Inflammatory macrophage treated with lipopolysaccharide for 1 hour (primary cell): ENCODE data around the gene SLC6A2.

Experiments used
- DNase-seq, 2 donors: peaks; one replicate each; pipeline ENCODE4 v3.0.0-alpha.2; 2020 to 2022

Gene SLC6A2

DNA sequence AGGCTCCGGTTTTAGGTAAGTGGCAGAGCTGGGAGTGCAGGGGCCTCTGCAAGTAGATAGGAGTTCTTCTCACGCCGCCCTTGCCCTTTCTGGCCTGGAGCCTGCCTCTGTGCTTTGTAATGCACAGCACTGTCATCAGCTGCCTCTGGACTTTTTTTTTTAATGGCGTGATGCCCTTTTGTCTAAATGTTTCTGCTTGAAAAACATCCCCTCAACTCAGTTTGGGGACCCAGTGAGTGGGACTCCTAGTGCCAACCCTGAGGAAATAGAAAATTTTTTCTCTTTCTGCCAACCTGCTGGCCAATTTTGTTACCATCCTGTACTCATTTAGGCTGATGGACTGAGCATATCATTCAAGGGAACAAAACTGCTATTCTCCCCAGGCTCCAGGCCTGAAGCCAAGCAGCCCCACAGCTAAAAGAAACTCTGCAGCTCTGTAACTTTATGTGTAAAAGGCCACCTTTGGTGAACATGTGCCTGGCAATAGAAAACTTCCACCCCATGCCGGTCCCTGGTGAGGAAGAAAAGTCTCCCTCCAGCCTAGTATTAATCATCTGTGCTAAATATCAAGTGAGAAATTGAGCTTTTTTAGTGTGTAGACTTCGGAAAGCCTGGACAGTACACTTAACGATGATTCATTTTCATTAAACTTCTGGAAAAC, 22.5 kb downstream of the SLC6A2 start:
- no peak for DNase-seq

DNA sequence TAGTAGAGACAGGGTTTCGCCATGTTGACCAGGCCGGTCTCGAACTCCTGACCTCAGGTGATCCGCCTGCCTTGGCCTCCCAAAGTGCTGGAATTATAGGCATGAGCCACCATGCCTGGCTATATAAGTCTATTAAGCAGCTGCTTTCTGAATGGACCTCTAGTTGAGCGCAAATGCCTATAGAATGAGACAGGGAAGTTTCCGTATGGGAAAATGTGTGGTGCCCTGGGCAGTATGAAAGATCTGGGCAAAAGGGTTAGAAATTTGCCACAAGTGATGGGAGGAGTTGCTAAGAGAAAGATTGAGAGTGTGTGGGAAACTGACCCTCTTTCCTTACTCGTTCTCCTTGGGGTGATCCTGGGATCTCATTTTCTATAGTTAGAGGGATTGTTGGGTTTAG, 26.3 kb downstream of the SLC6A2 start:
- no peak for DNase-seq

DNA sequence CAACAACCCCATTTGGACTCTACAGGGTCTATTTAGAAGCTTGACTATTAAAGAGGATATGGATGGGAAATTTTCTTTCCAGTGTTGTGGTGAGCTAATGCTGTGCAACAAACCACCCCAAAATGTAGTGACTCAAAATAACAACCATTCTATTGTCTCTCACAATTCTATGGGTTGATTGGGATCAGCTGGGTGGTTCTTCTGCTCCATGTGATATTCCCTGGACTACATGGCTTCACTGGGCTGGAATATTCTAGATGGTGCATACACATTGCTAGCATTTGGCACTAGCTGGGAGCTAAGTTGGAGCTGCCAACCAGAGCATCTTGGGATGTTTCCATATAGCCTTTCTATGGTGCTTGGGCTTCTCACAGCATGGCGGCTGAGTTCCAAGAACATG, 30.2 kb downstream of the SLC6A2 start:
- no peak for DNase-seq

DNA sequence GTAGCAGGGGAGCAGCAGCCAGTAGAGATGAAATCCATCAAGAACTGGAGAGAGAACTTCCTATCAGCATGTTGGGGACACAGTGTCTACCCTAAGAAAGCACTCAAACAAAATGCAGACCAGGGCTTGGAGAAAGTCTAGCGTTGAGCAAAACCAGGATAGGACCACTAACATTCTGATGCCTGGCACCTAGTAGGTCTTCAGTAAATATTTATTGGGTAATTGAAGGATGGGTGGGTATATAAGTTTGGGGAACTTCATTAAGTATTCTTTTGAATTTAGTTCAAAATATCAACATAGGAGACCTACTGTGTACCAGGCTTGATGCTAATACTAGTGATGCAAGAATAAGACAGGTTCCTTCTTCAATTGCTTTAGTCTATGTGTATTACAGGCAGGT, 30.9 kb downstream of the SLC6A2 start:
- no peak for DNase-seq

DNA sequence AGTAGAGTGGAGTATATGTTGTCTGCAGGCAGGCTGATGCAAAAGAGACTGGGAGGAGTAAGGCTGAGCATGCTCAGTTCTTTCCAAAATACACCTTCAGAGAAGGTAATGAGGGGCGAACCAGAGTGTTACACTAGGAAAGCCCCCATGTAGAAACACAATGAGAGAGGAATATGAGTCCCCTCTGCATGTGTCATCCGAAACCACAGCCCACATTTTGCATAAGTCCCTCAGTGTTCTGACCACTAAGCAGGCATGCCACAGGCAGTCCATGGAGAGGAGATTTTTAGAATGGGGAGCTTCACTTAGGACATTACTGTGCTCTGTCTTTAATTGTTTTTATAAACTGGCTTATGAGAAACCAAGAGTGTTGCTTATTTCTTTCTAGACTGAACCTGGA, 32.0 kb downstream of the SLC6A2 start:
- DNase-seq, result no peak

DNA sequence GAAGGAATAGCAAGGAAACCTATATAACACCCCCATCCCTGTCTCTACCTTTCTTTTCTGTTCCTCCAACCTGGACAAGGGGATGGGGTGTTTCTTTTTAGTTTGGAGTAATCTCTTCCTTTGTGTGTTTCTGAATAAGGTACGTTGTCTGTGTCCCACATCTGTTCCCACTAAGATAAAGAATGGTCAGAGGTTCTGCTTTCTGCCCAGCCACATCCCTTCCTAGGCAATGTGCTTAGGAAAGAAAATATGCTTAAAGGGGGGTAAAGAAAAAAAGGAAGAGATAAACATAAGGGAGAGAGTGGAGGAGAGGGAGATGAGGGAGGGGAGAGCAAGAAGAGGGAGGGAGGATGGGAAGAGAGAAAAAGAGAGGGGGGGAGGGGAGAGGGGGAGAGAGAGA, 35.1 kb downstream of the SLC6A2 start:
- DNase-seq, result no peak

DNA sequence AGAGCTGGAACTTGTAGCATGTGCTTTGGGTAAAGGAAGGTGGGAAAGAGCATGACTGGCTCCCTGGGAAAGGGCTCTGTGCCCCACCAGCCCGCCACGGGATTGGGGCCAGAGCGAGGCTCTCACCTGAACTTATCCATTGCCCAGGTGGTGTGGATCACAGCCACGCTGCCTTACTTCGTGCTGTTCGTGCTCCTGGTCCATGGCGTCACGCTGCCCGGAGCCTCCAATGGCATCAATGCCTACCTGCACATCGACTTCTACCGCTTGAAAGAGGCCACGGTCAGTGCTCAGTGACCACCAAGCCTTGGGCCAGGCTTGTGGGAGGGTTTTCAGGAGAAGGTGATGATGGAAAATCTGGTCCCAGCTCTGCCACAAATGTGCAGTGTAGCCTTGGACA, 36.0 kb downstream of the SLC6A2 start:
- no peak for DNase-seq

DNA sequence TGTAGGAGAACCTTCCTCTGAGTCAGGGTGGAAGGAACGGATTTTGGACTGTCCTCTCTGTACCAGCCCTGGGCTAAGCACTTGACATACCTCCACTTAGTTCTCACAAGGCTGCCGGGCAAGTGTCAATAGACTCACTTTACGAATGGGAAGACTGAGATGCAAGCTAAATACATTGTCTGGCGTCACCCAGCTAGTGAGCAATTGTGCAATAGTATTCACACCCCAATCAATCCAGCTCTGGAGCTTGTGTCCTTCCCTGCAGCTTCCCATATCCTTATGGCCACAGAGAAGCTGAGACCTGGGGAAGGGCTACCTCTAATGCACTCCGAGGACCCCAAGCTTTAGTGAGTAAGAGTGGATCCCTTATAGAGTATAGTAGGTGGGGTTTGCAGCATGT, 39.8 kb downstream of the SLC6A2 start:
- no peak for DNase-seq

DNA sequence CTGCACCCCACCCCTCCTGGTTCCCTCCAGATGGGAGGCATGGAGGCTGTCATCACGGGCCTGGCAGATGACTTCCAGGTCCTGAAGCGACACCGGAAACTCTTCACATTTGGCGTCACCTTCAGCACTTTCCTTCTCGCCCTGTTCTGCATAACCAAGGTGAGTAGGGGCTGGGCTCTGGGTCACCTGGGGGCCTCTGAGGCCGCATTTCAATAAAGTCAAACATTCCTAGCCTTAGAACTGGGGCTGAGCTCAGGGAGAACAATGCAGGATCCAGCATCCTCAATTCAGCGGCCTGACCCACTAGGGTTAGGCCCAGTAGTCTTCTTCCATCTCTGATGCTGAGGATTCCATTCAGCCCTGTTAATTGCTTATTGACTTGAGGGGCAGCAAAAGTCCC, 42.1 kb downstream of the SLC6A2 start:
- no peak for DNase-seq

DNA sequence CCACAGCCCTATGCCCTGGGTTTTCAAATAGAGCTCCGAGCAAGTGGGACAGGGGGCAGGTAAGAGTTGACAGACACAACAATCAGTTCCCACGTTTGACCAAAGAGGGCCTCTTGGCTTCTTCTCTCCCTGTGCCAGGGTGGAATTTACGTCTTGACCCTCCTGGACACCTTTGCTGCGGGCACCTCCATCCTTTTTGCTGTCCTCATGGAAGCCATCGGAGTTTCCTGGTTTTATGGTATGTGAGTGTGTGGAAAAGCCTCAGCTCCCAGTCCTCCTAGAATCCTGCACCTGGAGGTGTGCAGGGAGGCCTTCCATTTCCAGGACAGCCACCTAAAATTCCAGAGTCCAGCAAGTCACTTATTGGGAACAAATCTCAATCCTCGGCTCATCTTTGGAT, 42.5 kb downstream of the SLC6A2 start:
- no peak for DNase-seq

DNA sequence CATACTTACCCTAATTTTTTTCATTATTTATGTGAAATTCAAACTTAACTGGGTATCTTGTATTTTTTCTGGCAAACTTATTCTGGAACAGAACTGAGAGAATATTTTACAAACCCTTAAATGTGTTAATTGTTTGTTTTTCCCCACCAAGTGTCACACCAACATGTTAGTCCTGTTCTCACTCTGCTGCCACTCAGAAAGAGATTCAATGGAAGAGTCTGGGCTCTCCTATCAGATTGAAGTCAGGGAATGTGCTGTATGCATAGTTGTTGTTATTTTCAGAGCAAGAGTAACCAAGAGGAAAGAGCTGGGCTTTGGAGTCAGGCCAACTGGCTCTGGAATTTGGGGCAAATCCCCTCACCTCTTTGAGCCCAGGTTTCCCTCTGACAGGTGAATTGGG, 43.2 kb downstream of the SLC6A2 start:
- DNase-seq, result no peak

DNA sequence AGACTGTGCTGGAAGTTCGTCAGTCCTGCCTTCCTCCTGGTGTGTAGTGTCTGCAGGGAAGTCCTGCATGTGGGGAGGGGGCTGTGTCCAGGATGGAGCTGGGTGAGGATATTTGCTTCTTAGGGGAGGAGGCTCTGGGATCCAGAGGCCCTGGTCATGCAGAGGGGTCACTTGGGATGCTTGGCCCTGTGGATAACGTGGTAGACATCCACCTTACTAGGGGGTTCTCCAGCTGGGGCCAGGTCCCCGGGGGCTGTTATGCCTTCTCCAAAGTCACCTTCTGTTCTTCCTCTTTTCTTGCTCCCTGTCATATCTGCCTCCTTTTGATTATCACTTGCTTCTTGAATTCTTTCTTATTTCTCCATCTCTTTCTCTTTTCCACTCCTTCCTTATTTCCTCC, 43.8 kb downstream of the SLC6A2 start:
- DNase-seq, result no peak

DNA sequence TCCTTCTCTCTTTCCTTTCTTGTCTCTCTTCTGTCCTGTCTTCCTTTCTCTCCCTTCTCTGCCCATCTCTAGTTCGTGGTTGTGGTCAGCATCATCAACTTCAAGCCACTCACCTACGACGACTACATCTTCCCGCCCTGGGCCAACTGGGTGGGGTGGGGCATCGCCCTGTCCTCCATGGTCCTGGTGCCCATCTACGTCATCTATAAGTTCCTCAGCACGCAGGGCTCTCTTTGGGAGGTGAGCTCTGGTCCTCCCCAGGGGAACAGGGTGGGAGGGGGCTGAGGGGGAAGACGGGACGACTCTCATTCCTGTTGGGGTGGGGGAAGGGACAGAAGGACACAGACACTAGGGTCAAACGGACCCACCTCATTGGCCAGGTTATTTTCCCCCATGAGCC, 44.3 kb downstream of the SLC6A2 start:
- DNase-seq, result no peak

DNA sequence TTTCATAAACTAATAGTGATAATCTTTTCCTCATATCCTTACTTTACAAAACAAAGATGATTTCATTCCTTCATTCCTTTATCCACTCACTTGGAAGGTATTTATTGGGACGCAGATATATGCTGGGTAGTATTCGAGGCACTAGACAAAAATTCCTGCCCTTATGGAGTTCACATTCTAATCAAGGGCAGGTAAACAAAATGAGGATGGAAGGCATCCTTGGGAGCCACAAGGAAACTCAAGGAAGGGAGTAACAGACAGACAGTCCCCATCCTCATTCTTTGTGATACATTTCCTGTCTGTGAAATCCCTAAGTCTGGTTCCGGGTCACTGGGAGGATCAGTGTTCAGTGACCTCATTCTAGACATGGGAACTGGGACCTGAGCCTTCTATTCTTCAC, 45.2 kb downstream of the SLC6A2 start:
- no peak for DNase-seq

DNA sequence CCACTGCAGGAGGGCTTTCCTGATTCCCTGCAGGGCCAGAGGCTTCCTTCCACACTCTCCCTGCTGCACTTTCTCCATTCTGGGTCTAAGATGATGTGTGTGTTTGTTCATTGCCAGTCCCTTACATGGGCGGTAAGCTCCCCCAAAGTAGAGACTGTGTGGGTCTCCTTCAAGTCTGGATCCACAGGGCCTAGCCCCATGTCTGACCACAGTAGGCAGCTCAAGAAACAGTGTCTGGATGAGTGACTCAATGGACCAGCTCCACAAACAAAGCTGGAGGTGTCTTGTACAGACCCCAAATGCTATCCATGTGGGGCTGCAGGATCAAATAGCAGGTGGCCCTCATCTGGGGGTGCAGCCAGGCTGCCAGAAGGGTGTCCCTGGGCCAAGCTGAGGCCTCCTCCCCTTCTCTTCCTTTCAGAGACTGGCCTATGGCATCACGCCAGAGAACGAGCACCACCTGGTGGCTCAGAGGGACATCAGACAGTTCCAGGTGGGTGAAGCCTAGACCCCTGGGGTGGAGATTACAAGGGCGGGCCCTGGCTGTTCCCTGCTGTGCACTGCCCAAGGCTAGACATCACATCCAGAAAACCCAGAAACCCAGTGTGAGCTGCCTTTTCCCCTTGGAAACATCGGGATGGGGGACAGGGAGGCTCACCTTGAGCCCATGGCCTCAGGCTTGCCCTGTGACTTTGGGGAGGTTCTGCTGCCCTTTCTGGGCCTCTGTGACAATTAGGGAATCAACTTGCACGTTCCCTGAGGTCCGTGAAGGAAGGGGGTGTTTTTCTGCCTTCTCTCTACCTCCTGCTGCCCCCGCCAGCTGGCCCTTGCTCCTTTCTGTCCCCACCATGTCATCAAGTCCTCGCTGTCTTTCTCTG, 45.9 kb downstream of the SLC6A2 start:
- DNase-seq, result peak; percentile 20 to 64

DNA sequence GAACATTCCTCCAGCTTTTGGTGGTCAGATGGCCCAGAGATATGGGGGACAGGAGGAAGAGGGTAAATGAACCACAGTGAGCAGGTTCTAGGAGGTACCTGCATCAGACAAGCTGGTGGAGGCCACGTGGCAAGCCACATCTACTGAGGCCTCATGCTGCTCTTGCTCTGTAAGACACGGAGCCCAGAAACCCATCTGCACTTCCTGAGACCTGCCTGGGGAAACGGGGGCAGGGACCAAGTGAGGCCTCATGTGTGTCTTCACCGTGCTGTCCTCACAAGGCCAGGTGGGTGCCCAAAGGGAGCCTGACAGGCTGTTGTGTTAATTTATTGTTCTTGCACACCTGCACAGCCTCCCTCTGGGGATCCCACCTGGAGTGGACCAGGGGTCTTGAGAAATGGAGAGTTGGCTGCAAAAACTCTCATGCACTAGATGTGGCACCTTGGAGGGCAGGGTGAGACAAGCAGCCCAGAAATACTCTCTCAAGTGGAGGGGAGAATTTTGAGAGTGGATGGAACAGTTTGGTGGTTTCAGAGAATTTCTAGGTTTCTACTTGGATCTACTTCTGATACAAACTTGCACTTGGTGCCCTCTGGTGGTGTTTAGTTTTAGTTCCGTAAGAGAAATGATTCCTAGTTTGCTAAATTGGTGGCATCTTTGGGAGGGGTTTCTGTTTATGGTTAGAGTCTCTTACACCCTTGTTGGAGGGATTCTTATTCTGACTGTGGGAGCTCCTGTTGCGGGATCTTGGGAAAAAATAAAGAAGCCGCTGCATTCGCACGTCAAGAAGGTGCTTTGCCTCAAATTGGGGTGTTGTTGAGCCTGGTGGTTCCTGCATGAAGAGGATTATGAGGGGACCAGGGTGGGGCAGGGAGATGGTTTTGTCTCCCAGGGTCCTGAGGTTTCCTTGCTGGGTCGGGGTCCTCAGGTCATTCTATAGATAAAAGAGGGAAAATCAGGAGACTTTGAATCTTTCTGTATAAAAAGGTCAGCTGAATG, 47.5 kb downstream of the SLC6A2 start:
- peak; percentile 40 to 71 for DNase-seq

DNA sequence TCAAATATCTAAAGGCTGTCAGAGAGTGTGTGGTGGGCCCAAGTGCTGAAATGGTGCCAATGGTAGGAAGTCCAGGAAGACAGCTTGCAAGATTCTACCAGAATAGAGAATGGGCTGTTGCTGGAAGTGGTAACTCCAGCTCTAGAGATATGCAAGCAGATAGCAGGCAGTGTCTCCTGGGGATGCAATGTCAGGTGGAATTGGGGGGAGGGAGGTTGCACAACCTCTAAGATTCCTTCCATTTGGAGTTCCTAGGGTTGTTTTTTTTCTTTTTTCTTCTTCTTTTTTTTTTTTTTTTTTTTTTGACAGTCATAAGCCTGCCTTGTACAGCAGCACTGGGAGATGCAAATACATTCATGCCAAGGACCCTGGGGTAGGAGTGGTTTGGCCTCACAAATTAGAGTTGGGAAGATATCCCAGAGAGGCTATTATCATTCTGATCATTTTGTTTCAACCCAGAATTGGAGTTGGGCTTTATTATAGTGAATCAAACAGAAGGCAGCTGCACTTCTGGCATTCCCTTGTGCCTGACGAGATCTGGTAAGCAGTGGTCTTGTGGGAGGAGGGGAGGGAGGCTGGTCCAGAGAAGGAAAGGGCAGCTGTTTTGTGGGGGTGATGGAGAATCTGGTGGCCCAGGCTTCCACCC, 51.1 kb downstream of the SLC6A2 start:
- no peak for DNase-seq

DNA sequence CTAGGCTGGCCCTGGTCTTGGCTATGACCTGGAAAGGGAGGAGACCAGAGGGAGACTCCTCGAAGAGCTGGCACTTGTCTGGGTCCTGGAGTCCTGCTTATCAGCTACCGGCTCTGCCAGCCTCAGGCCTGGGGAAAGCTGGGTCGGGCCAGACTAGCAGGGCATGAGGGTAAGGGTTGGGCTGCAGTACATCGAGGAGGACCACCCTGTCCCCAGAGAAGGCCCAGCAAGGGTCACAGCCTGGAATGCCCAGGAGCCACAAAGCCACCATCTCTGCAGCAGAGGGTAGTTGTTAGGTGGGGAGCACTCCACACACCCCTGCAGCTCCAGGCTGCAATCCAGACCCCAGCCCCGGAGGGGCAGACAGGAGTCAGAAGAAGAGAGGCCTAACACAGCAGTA, 54.0 kb downstream of the SLC6A2 start:
- DNase-seq, result no peak

DNA sequence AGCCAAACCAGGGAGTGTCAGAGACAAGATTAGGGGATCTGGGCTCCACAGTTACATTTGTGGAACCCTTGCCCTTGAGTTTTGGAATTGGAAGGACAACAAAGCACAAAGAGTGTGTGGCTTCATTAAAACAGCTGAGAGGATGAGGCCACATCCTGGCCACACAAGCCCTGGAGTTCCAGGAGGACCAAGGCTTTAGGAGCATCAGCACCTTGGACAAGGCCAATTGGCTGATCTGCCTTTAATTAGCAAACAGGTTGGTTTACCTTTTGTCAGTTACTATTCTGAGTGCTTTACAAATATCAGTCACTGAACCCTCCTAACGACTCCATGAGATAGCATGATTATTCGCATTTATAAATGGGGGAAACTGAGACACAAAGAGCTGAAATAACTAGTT, 54.7 kb downstream of the SLC6A2 start:
- DNase-seq, result no peak

DNA sequence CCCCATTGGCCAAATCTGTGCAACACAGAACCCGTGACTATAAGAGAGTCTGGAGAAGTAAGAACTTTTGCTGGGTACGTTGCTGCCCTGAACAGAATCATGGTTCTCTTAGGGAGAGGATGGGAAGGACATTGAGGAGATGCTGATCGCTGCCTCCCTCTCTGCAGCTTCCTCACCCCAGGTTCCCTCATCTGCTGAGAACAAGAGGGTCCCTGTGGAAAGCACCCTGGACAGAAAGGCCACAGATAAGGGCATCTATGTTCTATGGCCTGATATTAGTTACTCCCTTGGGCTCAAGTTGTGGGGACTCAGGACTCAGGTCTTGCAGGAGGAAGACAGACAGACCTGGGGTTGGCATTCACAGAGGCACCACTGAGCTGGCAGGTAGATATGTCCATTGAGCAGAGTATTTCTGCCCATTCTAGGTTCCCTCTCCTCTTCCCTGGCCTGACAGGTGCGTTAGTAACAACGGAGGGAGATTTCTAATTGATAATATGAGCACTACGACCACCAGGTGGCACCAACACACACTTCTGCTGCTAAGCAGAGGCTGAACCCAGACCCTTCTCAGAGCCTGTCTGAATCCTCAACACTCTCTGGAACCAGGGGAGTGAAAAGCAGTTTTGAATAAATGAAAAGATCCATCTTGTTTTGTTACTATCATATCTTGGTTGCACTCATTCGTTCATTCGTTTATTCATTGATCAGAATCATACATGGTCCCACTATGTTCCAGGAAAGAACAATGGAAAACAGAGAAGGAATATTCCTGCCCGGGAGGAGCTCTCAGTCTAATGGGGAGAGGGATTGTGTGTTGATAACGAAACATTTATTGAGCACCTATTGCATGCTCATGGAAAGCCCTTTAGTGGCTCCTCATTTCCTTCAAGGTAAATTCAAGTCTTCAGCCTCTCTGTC, 56.4 kb downstream of the SLC6A2 start:
- DNase-seq, result peak; percentile 20 to 76

DNA sequence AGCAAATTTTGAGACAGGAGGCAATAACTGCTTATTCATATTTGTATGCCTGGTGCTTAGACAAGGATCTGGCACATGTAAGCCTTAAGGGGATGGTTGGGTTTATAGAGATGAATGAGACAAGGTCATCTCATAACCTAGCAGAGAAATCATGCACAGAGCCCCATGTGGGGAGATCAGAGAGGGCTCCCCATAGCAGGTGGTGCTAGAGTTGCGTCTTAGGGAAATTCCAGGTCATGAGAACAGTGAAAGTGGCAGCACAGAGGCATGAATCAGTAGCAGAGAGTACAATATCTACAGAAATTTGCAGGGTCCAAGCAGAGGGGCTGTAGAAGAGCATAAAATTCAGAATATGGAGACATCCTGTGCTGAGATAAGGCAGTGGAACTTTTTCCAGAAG, 57.3 kb downstream of the SLC6A2 start:
- no peak for DNase-seq

DNA sequence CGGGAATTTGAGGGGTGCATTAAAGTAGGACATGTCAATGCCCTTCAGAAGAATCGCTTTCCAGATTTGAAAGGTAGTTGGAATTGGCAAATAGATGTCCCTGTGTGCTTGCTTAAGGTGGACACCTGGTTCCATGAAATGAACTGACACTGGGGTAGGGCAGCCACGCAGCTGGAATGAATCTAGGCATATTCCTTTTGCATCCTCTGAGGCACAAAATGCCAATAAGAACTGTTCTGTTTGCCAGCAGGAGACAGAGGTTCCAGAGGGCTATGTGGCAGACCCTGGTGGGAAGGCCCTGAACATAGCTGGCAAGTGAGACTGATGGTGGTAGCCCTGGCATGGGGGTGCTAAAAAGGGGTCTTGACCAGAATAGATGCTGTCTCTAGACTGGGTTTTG, 61.5 kb downstream of the SLC6A2 start:
- DNase-seq, result no peak
